Measurements from ENCODE around the gene KLKB1. TPM values are rescaled to one million over a fixed set of nuclear protein-coding genes. Genes with fewer than 3 reads are reported as not detected.
"Not testable (repeated sequence)": the region's sequence is repeated elsewhere in the genome, so short reads cannot be mapped to it uniquely, and the experiment has no call there.

Gene KLKB1
- total RNA-seq, 4 donors from 2014 or later: 0.98 to 3.7 (median 1.3) TPM

GRCh38 chr4:186236126-186236525, 8.8 kb downstream of the KLKB1 start:
- TF ChIP-seq POLR2A (IDR thresholded peaks at IDR 0.05) (no peak), CTCF (IDR thresholded peaks at IDR 0.05) (no peak), EP300 (IDR thresholded peaks at IDR 0.05) (no peak)
- H3K4me1 ChIP-seq: no peaks in the 10 kb centered on the region
- H3K9me3 ChIP-seq: no peaks in the 10 kb centered on the region
- H3K27me3 ChIP-seq: no peaks in the 10 kb centered on the region
- H3K4me3 ChIP-seq: no peak overlapping the region
- DNase-seq (ENCODE audit: low spot score in 2 of 2): no peak
- 68 to 75% methylated on average over 4 of the region's 4 CpGs for WGBS, 2 donors
- H3K27ac ChIP-seq: no peak overlapping the region
- peaks cover 0 to 18% (median 0%) of the 10 kb centered on the region in 3 donors for H3K36me3 ChIP-seq

- Histone ChIP-seq H3K27me3 (no peaks in the 10 kb centered on the region), H3K27ac (no peak overlapping the region), H3K36me3 (peaks cover 0 to 18% (median 0%) of the 10 kb centered on the region in 3 donors), H3K9me3 (no peaks in the 10 kb centered on the region), H3K4me1 (no peaks in the 10 kb centered on the region), H3K4me3 (no peak overlapping the region)
- 76 to 87% methylated on average over 7 of the region's 7 CpGs for WGBS, 2 donors
- DNase-seq (ENCODE audit: low spot score in 2 of 2): no peak
- TF ChIP-seq EP300 (IDR thresholded peaks at IDR 0.05) (no peak), POLR2A (IDR thresholded peaks at IDR 0.05) (no peak), CTCF (IDR thresholded peaks at IDR 0.05) (no peak)
Observed at GRCh38 chr4:186240452-186240847, 13.1 kb downstream of the KLKB1 start.

- no peaks in the 10 kb centered on the region for H3K4me1 ChIP-seq
- TF ChIP-seq CTCF (IDR thresholded peaks at IDR 0.05) (no peak), POLR2A (IDR thresholded peaks at IDR 0.05) (no peak), EP300 (IDR thresholded peaks at IDR 0.05) (no peak)
- peaks cover 0 to 18% (median 0%) of the 10 kb centered on the region in 3 donors for H3K36me3 ChIP-seq
- no peaks in the 10 kb centered on the region for H3K27me3 ChIP-seq
- no peak for DNase-seq (ENCODE audit: low spot score in 2 of 2)
- H3K9me3 ChIP-seq: no peaks in the 10 kb centered on the region
- 75 to 76% methylated on average over 7 of the region's 7 CpGs for WGBS, 2 donors
- no peak overlapping the region for H3K4me3 ChIP-seq
- H3K27ac ChIP-seq: no peak overlapping the region
Observed at GRCh38 chr4:186240848-186241491, 13.7 kb downstream of the KLKB1 start.

GRCh38 chr4:186241616-186242015, 14.3 kb downstream of the KLKB1 start:
- no peaks in the 10 kb centered on the region for H3K9me3 ChIP-seq
- no peak for DNase-seq (ENCODE audit: low spot score in 2 of 2)

GRCh38 chr4:186242031-186242430, 14.7 kb downstream of the KLKB1 start:
- not testable (repeated sequence) for H3K27me3 ChIP-seq; H3K9me3 ChIP-seq; DNase-seq (ENCODE audit: low spot score in 2 of 2); H3K4me3 ChIP-seq; H3K4me1 ChIP-seq; H3K27ac ChIP-seq
- WGBS, 2 donors: 68 to 89% methylated on average over 10 of the region's 10 CpGs
- H3K36me3 ChIP-seq: peaks cover 0 to 18% (median 0%) of the 10 kb centered on the region in 3 donors

More at GRCh38 chr4:186241616-186242015, 14.3 kb downstream of the KLKB1 start:
- TF ChIP-seq CTCF (IDR thresholded peaks at IDR 0.05) (no peak), EP300 (IDR thresholded peaks at IDR 0.05) (no peak), POLR2A (IDR thresholded peaks at IDR 0.05) (no peak)
- H3K4me3 ChIP-seq: no peak overlapping the region
- peaks cover 0 to 18% (median 0%) of the 10 kb centered on the region in 3 donors for H3K36me3 ChIP-seq
- no peak overlapping the region for H3K27ac ChIP-seq
- no peaks in the 10 kb centered on the region for H3K4me1 ChIP-seq
- no peaks in the 10 kb centered on the region for H3K27me3 ChIP-seq
- WGBS, 2 donors: 86 to 91% methylated on average over 4 of the region's 4 CpGs

Measured in tibial nerve (tissue), 4 donors.